ENCODE measurements around the gene FAM169A.
"Not testable (repeated sequence)": the region's sequence is repeated elsewhere in the genome, so short reads cannot be mapped to it uniquely, and the experiment has no call there.

Gene FAM169A

DNA sequence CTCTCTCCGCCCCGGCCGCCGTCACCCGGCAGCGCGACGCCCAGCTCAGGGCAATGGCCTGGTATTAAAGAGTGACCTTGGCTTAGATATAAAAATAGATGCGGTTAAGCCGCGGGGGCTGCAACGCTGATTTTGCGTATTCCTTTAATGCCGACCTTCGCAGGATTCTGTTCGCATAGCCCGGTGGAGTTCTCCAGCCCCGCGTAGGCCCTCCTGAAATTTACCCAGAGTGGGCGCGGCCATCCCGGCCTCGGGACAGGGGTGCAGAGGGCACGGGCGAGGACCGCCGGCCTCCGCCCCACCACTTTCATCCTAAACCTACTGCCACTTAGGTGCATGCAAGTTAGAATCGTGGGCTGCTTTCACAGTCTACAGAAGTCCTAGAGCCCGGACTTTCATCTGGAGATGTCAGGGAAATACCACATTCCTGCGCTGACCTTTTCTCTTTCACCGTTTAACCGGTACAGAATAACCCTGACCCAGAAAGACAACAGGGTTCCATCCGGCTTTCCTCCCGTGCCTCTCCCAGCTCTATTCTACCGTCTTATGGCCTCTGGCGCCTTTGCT, 492 bp upstream of the FAM169A start:
- no peak for DNase-seq

DNA sequence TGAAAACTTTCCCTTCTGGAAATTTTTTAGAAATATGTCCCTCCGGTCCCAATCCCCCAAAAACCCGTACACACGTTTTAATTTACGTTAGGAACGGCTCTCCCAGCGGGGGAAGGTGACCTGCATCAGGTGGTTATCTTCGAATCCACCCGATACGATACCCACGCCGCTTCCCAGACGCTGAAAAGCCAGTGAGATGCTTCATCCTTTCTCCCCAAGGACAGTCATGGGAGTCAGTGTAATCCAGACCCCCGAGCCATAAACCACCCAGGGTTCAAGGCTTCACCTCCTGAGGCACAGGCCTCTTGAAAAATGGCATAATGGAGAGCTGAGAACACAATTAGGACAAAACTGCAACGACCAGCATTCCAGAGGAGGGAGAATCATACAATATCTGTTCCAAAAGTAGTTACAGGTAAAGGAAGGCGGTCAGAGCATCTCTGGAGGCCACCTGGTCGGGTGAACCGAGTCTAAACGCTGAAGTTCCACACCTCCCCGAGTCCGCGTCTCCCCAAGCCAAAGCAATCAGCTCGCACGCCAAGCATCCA, 857 bp downstream of the FAM169A start:
- no peak for DNase-seq

DNA sequence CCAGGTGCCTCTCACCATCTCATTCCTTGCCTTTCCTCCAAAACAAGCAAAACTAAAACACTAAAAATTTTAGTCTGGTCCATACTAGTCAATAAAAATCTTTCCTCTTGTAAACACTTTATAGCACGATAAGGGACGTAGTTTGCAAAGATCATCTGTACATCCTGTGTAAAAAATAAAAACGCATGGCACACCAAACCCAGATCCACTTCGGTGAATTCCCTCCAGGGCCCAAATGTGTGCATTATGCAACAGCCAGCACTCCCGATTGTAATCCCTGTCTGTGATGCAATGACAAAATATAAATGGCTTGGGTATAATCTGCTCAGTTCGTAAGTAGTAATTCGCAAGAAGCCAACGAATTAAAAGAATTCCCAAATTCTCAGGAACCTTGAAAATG, 1.4 kb downstream of the FAM169A start:
- no peak for DNase-seq

DNA sequence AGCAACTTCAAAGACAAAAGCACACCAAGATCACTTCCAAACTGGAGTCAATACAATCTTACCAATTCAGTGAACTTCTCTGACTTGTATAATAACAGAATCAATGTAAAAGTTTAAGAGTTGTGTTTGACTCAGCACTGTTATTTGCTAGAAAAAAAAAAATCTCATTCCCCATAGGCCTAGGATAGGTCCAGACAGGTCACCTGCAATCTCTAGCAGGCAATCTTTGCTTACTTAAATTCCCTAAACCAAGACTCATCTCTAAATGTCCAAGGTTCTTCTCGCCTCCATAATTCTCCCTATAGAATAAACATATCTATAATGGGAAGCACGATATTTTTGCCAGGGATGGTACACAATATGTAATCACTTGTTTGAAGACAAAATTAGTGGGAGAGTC, 2.5 kb downstream of the FAM169A start:
- no peak for DNase-seq

DNA sequence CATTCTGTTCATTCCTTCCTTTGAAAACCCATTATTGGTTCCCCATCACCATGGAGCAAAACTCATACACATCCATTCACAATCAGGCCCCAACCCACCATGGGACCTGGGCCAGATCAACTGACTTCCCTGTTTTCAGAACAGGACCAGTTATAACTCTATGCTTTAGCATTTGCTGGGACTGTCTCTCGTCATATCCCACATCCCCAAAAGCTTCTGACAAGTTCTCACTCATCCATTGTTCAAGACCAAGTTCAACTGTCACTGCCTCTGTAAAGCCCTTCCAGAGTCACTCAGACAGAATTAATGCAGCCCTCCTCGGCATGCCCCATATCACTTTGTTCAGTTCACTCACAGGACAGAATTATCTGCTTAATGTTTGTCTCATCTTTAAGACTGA, 4.0 kb downstream of the FAM169A start:
- DNase-seq: no peak

DNA sequence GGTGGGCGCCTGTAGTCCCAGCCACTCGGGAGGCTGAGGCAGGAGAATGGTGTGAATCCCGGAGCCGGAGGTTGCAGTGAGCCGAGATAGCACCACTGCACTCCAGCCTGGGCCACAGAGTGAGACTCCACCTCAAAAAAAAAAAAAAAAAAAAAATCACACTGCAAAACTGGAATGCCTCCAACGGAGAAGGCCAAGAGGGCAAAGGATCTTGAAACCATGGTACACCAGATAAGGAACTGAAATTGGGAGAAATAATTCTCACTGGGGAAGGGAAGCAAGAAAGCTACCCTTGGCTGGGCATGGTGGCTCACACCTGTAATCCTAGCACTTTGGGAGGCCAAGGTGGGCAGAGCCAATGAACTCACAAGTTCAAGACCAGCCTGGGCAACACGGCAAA, 9.2 kb downstream of the FAM169A start:
- DNase-seq: not testable (repeated sequence)

DNA sequence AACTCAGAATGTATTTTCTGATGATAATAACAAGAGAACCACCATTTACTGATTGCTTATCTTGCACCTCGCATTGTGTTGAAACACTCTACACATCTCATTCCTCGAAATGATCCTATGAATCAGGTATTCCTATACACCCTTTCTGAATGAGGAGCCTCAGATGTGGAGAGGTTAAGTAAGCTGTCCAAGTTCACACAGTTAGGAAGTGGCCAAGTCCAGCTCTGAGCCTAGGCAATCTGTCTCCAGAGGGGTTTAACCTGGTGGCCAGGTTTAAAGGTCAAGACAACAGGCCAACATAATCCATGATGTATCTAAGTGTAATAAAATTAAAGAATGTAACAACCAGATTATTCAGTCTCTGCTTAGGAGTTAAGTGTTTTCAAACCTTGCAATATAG, 12.9 kb downstream of the FAM169A start:
- DNase-seq: no peak

DNA sequence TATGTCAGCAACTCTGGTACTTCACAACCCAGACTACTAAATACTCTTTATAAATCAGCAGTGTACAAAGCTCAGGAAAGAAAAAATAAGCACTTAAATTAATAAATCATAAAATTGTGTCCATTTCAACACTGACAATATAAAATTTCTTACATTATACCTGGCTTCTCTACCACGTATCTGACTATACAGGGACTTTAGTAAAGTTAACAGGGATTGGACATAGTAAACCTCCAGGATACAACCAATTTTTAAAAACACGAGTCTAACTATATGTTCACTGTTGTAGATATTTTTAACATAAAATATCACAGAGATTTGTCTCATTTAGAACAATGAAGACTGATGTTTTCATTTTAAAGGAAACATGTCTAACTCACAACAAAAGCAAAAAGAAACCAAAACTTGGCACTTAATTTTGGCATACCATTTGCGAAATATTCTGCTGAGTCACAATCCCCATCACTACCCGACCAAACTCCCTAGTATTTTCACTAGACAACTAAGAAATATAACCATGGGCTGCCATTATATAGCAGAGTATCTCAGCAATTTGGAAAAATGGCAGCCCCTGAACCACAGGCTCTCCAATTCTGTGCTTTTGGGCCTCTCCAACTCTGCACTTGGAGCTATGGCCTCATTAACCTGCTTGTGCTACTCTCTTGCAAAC, 14.4 kb downstream of the FAM169A start:
- no peak for DNase-seq

DNA sequence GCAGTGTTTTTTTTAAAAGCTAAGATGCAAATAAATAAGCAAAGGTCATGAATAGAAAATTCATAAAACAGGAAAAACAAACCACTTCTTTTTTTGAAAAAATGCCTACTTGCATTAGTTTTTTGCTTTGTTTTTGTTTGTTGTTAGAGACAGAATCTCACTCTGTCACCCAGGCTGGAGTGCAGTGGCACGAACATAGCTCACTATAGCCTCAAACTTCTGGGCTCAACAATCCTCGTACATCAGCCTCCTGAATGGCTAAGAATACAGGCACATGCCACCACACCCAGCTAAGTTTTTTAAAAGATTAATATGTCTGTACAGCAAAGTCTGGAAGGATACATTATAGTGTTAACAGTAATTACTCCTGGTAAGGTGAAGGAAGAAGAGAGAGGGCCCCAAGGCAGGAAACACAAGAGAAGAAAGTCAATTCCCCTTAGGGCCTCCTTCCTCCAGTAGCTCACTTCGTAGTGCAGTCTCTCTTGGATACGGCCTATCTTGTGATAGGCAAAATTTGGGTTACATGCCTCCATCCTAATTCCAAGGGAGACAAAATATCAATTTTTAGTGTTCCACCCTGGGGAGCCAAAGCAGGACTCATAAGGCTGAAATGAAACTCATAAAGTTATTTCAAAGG, 15.3 kb downstream of the FAM169A start:
- DNase-seq: no peak

DNA sequence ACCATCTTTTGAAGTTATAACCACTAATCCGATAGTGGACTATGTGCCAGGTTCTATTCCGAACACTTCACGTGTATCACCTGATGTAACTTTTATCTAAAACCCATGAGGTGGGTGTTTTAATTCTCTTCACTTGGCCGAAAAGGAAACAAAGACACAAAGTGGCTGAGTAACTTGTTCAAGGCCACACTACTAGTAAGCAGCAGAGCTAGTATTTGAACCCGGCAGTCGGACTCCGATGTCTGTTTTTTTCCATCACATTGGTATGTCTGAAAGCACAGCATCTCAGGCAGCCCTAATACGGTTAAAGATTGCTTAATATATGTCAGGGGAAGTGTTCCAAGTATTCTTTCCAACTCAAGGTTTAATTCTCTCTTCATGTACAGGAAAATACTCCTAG, 16.2 kb downstream of the FAM169A start:
- no peak for DNase-seq

DNA sequence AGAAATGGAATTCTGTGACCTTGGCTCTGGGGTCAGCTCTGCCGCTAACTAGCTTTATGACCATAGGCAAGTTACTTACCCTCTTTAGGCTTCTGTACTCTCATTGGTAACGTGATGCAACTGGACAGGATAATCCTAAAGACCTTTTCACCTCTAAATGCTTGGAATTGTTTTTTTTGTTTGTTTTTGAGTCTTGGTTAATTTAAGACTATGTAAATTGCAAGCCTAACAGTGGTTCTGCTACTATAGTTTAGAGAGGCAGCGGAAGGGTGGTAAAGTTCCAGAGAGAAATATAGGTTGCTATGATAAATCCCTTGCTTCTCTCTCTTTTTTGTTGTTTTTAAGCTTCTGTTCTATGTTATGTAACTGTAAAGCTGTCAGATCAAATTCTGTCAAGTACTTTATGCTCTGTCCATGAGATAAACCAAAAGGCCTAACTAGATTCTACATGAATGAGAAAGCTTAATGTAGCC, 17.6 kb downstream of the FAM169A start:
- no peak for DNase-seq

DNA sequence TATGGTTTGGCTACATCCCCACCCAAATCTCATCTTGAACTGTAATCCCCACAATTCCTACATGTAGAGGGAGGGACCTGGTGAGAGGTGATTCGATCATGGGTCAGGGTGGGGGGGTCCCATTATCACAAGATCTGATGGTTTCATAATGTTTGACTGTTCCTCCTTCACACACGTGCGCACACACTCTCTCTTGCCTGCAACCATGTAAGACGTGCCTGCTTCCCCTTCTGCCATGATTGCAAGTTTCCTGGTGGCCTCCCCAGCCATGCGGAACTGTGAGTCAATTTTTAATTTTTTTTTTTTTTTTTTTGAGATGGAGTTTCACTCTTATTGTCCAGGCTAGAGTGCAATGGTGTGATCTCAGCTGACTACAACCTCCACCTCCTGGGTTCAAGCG, 27.0 kb downstream of the FAM169A start:
- no peak for DNase-seq

DNA sequence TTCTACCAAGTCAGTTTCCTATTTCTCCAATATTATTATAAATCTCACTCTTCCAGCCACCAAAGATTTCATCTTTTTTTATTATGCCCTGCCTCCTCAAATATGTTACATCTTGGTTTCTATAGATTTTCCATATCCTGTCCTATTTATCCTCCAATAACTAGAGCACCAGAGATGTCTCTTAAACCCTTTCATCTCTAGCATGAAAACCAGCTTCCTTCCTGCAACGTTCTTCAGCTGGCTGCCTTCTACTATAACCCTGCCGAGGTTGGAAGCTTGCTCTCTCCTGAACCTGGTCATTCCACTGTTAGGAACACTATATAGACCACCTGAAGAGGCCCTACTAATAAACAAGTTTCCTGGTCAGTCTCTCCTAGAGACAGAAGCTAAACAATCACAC, 27.9 kb downstream of the FAM169A start:
- DNase-seq: no peak

DNA sequence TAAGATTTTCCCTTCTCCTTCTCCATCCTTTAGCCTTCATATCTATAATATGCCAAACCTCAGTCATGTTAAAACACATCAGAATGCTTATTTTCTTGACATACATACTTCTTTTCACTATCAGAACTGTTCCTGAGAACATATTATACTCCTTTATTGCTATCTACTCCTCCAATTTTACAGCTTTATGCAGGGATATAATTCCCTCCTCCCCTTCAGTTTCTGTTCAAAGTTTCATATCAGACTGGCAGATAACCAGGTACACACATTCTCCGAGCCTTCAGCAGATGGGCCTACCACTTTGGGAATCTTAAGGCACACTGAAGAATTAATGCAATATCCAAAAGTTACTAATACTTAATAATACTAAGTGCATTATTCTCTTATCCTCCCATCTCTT, 29.1 kb downstream of the FAM169A start:
- no peak for DNase-seq

DNA sequence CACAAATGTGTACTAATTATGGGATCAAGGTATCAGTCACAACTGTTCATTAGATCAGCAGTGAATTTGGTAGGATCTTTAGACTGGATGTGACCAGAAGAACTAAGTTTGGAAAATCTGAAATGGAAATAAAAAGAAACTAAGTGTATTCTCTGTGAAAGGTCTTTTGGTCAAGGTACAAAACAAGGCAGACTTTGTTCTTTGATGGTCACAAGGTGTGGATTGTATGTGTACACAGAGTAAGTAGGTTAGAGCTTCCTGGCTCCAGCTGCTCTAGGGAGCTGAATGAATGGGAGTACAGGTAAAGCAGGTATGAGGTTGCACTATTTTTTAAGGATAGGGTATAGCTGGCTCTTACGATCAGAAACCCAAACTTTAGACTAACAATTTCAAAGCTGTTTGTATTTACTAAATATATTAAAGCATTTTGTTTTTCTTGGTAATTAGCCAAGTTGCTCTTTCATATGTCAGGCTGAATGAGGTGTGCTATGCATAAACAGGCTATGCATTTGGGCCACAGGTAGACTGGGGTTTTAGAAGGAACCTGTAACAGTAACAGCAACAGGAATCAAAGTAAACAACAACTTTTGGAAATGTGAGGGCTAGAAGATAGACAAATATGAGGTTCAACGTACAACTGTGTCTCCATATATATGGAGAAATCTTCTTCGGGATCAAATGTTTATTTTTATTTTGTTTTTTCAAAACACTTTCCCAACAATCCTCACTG, 32.5 kb downstream of the FAM169A start:
- no peak for DNase-seq

DNA sequence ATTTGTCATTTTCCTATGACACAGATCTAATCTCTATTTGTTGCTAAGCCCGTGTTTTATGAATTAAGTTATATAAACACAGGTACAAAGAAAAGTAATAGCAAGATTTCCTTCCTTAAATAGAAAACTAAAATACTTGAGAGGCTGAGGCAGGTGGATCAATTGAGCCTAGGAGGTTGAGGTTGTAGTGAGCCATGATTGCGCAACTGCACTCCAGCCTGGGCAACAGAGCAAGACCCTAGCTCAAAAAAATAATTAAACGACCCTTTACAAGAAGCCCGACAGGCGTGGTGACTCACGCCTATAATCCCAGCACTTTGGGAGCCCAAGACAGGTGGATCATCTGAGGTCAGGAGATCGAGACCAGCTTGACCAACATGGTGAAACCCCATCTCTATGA, 36.8 kb downstream of the FAM169A start:
- no peak for DNase-seq

DNA sequence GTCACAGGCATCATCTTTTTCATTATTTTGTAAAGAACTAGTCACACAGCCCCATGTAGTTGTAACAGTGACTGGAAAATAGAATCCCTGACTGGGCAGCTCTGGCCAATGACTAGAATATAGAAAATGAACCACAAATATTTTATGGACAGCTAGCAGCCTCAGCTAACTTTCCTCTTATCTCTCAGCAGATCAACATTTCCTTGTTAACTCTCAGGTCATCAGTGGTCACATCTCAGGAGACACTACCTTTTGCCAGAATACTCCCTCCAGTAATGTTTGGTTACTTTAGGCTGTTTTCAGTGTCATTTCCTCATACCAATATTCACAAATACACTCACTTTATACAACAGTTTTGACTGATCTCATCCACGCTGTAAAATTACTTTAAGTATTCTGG, 43.9 kb downstream of the FAM169A start:
- DNase-seq: no peak

DNA sequence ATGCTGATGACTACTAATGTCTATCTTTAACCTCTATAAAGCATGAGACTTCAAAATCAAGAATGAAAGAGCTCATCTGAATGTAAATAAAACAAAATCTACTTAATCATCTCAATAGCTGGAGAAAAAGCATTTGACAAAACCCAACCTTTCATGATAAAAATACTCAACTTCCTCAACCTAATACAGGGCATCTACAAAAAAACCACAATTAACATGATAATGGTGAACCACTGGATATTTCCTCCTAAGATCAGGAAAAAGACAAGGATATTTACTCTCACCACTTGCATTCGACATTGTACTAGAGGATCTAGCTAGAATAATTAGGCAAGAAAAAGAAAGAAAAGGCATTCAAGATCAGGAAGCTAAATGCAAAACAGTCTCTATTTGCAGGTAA, 49.3 kb downstream of the FAM169A start:
- no peak for DNase-seq

DNA sequence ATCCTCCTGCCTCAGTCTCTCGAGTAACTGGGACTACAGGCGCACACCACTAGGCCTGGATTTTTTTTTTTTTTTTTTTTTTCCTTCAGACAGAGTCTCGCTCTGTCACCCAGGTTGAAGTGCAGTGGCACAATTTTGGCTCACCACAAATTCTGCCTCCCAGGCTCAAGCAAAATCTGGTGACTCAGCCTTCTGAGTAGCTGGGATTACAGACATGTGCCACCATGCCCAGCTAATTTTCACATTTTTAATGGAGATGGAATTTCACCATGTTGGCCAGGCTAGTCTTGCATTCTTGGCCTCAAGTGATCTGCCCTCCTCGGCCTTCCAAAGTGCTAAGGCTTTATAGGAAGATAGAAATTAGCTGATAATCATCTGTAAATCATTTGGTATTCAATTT, 55.3 kb downstream of the FAM169A start:
- DNase-seq: no peak

DNA sequence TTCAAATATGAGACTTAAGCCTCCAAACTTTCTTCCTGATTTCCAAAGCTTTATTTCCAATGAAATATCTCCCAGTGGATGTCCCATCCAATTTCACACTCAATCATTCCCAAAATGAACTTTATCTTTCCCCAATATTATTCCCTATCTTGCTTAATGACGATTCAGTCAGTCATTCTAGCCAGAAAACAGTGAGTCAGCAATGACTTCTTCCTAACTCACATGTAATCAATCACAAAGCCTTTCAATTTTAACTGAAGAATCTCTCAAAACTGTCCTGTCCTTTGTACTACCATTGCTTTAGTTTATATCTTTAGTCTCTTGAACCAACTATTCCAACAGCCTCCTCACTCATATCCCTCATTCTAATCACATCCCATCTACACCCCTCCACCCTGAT, 64.2 kb downstream of the FAM169A start:
- no peak for DNase-seq

DNA sequence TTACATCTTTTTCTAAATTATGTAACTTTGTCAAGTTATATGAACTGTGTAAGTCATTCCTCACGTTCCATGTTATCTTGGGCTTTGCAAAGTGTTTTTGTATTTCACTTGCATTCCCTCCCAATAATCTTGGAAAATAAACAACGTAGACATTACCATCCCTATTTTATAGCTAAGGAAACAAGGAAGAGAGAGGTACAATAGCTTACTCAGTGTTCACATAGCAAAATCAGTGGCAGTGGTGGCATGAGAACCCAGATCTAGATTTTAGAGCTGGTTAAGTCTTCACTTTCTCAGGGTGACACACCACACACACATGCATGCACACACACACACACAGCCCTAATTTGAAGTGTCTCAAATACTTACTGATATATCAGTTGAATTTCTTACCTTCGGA, 65.0 kb downstream of the FAM169A start:
- DNase-seq: no peak

DNA sequence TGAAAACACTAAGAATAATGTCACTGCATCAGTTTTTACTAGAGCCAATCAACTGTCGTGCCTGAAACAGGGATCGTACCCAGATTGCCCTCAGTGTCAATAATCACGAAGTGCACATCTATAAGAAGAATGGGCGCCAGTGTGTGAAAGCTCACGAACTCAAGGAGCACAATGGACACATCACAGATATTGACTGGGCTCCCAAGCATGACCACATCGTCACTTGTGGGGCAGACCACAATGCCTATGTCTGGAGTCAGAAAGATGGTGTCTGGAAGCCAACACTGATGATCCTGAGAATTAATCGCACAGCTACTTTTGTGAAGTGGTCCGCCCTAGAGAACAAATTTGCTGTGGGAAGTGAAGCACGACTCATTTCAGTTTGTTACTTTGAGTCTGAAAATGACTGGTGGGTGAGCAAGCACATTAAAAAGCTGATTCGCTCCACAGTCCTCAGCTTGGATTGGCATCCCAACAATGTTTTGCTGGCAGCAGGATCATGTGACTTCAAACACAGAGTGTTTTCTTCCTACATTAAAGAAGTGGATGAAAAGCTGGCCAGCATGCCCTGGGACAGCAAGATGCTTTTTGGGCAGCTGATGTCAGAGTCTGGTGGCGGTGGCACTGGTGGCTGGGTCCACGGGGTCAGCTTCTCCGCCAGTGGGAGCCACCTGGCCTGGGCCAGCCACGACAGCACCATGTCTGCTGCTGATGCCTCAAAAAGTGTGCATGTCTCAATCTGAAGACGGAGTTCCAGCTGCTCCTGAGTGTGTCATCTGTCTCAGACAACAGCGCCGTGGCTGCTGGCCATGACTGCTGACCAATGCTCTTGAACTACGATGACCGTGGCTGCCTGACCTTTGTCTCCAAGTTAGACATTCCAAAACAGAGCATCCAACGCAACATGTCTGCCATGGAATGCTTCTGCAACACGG, 66.9 kb downstream of the FAM169A start:
- DNase-seq: no peak

Data from GOT3 (cell line).